ENCODE data around the gene ERV3-1.
"Not testable (repeated sequence)": the region's sequence is repeated elsewhere in the genome, so short reads cannot be mapped to it uniquely, and the experiment has no call there.

ERV3-1 gene

DNA sequence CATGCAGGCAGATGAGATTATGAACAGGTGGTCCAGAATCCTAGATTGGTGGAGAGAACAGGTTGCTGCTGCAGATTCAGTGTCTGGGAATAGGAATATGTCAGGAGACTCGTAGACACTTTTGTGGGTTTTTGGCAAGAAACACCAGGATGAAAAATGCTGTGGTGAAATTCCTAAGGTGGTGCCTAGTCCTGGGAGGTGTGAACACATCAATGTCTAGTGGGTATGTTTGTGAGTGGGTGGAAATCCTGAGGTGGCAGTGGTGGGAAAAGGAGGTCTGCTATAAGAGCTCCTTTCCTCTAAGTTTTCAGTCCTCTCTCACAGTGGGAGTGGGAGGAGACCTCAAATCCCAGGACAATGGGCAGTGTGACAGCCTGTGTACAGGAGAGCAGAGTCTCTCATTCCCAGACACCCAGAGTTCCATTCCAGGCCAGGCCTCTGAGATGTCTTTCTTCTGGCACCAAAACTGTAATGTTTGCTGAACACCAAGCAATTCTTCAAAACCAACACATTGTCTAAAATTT, 5.1 kb downstream of the ERV3-1 start:
- FAIRE-seq = no peak

DNA sequence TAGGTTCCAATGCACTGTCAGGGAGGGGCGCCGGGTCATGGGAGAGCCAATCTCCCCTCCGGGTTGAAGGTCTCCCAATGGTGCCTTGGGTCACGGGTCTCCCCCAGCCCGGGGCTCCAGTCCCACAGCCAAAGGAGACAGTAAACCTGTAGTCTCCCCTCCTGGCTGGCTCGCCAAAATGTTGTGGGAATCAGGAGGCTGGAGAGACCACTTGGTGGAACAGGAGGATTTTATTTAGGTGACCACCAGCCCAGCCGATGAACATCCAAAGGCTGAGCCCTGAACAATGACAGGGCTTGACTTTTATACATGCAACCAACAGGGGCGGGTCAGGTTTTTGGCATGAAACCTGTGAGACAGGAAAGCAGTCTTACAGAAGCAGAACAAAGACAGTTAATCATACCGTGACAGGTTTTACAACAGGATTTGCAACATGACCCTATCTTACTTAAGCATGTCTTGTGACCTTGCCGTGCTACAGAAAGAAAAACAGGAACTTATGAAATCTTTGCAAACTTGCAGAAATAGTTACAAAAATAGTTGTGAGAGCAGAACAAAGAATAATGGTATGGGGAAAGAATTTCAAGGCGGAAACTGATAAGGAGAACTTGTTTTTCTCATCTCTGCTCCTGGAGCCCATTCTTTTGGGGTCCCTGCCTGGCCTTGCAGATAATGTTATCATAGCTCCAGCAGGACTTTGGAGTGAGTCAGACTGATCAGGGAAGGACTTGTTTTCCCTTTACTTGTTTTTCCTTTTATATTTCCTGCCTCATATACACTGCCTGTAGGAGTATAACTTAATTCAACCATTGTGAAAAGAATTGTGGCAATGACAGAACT, 7.1 kb downstream of the ERV3-1 start:
- FAIRE-seq (no peak), DNase-seq (ENCODE audit: low spot score) (no peak)

More for the DNA sequence above, 5.1 kb downstream of the ERV3-1 start:
- no peak for DNase-seq (ENCODE audit: low spot score)

DNA sequence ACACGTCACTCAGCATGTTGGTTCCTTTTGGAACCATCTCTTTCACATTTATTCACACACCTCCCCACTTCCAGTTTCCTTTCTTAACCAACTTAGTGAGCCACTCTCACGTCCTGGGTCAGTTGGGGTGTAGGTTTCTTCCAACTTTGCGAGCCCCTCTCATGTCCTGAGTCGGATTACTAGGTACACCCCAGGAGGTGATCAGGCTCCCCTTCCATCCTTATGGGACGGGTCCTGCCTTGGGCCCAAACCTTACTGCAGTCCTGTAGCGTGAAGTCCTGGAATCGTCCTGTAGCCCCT, 7.7 kb downstream of the ERV3-1 start:
- no peak for FAIRE-seq

DNA sequence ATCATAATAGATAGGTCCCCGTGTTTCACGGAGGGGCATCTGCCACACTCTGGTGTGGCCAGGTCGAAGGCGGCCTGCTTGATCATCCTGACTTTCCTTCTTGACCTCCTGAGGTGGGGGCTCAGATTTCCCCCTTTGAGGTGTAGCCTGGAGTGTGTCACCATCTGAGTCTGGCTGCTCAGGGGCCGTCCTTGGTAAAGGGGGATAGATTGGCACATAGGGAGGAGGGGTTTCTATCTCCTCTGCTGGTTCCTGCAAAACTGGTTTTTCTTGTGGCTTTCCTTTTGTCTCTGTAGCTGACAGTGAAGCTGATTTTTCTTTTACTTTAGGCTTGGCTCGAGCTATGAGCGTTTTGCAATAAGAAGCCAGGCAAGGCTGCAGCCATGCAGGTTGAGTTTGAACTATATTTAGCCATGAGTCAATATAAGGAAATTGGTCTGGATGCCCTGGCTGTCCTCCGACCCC, 8.5 kb downstream of the ERV3-1 start:
- DNase-seq (ENCODE audit: low spot score) (no peak), FAIRE-seq (no peak)

More for the DNA sequence above, 7.7 kb downstream of the ERV3-1 start:
- DNase-seq (ENCODE audit: low spot score) = no peak

DNA sequence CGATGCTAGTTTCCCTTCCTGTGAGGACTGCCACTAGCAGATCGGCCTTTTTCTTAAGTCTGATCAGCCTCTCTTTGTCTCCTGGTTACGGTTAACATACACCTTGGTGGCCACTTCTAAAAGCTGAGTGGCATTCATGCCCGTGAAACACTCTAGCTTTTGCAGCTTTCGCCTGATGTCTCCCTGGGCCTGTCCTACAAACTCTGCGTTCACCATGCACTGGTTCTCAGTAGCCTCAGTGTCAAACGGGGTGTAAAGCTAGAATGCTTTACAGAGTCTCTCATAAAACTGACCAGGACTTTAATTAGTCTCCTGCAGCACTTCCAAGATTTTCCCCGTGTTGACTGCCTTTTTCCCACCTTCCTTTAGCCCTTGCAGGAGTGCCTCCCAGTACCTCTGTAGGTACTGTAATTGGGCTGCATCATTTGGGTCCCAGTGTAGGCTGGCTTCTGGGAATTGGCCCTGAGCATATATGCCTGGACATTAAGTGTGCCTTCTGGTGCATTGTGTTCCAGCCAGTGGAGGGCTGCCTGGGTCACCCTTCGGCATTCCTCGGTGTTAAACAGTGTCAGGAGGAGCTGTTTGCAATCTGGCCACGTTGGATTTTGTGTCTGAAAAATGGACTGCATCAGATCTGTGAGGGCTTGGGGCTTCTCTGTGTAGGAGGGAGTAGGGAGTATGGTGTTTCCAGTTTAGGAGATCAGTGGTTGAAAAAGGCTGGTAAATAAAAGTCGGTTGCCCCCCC, 9.2 kb downstream of the ERV3-1 start:
- DNase-seq (ENCODE audit: low spot score) (no peak), FAIRE-seq (no peak)

DNA sequence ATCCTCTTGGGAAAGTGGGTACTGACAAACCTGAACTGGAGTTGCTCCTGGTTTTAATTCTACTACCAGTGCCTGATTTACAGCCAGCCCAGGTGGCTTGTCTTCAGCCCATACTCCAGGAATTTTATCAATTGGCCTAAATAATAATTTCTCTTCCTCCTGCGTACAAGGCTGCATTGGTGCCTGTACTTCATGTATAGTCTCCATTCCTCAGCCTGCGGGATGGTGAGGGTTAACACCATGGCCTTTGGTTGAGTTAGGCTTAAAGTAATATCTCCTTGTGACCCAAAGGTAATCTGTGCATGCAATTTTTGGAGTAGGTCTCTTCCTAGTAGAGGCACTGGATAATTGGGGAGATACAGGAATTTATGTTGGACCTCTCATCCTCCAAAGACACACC, 10.2 kb downstream of the ERV3-1 start:
- no peak for FAIRE-seq

DNA sequence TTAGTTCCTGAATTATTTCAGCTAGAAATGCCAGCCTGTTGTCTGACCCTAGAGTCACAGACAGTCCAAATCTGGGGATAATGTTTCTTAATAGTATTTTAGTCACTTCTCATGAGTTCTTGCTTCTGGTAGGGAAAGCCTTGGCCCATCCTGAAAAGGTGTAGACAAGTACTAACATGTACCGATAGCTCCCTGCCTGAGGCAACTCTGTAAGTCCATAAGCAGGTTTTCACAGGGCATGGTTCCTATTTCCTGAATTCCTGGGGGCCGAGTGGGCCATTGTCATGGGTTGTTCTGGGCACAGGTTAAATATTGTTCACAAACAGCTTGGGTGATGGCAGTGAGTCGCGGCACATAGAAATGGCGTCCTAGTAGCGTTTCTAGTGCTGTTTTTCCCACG, 12.6 kb downstream of the ERV3-1 start:
- no peak for FAIRE-seq
- DNase-seq (ENCODE audit: low spot score) = no peak

More for the DNA sequence above, 10.2 kb downstream of the ERV3-1 start:
- no peak for DNase-seq (ENCODE audit: low spot score)

DNA sequence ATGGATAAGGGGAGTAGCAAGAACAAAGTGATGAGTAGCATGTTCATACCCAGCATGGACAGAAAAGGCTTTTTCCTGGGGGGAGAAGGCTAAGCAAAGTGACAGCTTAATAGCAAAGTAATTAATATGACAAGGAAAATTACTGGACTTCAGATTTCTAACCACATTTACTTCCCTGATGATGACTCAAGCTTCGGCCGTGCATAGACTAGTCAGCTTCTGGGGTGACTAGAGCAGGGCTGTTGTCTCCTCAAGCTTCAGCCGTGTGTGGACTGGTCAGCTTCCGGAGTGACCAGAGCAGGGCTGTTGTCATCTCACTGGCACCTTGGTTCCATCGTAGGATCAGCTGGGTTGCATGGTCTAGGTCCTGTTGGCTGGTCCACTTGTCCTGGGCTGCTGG, 13.5 kb downstream of the ERV3-1 start:
- DNase-seq (ENCODE audit: low spot score) (no peak), FAIRE-seq (no peak)

DNA sequence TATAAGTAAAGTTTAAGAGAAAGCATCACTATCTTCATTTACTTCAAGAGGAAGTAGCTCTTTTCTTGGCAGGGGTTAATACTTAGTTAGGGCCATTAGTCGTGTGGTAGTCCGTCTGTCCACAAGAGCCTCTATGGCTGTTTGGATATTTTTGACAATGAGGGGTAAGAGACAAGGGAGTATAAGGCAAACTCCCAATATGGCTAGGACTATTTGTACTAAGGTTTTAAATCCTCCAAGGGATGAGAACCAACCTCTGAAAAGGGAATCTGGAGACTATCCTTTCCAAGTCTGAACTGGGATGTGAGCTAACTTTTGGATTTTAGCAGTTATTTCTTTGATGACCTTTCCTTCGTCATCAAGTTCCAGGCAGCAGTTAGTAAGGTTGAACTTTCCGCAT, 15.6 kb downstream of the ERV3-1 start, which contains the start of gene ZNF117:
Gene ZNF117 (minus strand): TSS at position 101 of the 400 bp plus-strand sequence.
- no peak for FAIRE-seq

DNA sequence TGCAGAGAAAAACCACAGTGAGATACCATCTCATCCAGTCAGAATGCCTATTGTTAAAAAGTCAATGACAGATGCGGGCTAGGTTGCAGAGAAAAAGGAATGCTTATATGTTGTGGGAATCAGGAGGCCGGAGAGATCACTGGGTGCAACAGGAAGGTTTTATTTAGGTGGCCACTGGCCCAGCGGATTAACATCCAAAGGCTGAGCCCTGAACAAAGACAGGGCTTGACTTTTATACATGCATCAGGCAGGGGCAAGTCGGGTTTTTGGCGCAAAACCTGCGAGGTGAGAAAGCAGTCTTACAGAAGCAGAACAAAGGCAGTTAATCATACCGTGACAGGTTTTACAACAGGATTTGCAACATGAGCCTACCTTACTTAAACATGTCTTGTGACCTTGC, 16.3 kb downstream of the ERV3-1 start:
- FAIRE-seq = no peak

More for the DNA sequence above, 15.6 kb downstream of the ERV3-1 start, which contains the start of gene ZNF117:
- DNase-seq (ENCODE audit: low spot score) = no peak

DNA sequence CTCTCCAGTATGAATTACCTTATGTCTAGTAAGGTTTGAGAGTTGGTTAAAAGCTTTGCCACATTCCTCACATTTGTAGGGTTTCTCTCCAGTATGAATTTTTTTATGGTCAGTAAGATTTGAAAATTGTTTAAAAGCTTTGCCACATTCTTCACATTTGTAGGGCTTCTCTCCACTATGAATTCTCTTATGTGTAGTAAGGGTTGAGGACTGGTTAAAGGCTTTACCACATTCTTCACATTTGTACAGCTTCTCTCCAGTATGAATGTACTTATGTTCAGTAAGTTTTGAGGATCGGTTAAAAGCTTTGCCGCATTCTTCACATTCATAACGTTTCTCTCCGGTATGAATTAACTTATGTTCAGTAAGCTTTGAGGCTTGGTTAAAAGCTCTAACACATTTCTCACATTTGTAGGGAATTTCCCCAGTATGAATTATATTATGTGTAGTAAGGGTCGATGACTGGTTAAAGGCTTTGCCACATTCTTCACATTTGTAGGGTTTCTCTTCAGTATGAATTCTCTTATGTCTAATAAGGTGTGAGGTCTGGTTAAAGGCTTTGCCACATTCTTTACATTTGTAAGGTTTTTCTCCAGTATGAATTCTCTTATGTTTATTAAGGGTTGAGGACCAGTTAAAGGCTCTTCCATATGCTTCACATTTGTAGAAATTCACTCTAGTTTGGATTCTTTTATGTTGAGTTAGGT, 27.8 kb downstream of the ERV3-1 start:
- FAIRE-seq (no peak), DNase-seq (ENCODE audit: low spot score) (no peak)

More for the DNA sequence above, 16.3 kb downstream of the ERV3-1 start:
- no peak for DNase-seq (ENCODE audit: low spot score)

DNA sequence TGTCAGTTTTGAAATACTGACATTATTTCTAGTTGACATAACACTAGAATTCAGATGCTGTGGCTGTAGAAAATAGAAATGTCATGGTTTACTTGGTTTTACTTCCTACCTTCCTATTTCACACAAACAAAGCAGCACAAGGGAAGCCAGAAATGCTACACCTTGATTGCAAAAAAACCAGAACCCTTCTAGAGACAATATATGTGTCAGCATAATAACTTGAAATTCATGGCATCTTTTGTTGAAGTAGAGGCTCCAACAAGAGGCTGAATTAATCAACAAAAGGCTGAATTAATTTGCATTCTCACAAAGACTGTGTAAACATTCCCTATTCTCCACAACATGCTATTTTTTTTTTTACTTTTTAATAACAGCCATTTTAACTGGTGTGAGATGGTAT, 40.9 kb downstream of the ERV3-1 start:
- DNase-seq (ENCODE audit: low spot score) (no peak), FAIRE-seq (no peak)

DNA sequence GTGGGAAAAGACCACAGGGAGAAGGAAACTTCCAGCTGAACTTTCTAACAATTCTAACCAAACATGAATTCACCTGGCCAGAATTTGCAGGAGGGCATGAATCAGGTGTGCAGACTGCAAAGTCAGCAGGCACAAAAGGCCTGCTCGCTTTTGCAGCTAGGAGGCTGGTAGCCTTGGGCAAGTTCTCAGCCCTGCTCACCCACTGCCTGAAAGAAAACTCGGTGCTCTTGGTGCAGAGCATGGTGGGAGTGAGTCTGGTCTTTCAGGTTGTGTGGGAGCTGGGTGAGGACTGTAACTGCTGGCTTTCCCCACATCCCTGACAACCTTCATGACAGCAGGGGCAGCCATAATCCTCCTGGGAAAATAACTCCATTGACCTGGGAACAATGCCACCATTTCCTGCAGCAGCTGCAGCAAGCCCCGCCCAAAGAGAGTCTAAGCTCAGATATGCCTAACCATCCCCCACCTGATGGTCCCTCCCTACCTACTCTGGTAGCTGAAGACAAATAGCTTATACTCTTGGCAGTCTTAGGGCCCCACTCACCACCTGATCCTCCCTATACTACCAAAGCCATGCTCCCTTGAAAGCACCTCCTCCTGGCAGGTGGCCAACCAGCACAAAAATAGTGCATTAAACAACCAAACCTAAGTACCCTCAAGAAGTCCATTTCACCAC, 47.3 kb downstream of the ERV3-1 start:
- FAIRE-seq = no peak
- no peak for DNase-seq (ENCODE audit: low spot score)

DNA sequence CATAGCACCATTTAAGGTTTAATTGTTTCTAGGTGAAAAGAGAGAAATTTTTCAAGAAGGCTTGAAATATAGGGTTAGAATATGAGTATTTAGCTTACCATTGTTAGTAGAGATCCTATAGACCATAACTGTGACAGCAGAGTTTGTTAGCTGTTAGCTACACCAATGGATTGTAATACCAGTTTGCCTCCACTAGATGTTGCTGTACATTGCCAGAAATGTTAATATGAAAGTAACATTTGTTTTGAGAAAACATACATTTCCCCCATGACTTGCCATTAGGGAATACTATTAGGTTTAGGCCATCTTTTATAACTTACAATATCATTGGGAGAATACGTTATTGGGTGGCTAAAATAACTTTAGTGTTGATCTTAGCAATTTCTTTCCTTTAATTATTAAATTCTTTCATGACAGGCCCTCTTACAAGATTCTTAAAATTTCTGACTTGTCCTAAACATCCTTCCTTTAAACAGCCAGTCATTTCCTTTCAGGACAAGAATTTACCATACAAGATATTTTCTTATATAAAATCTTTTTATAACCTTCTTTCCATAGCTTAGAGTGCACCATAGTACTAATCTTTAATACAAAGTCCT, 55.1 kb downstream of the ERV3-1 start:
- peak; percentile 51 for DNase-seq (ENCODE audit: low spot score)
- FAIRE-seq = peak; percentile 76

DNA sequence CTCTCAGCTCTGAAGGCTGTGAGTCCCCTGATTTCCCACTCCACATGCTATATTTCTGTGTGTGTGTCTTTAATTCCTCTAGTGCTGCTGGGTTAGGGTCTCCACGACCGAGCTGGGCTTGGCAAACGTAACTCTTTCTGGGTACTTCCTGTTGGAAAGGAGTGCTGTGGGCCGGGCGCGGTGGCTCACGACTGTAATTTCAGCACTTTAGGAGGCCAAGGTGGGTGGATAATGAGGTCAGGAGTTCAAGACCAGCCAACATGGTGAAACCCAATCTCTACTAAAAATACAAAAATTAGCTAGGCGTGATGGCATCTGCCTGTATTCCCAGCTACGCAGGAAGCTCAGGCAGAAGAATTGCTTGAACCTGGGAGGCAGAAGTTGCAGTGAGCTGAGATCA, 55.8 kb downstream of the ERV3-1 start:
- DNase-seq (ENCODE audit: low spot score); FAIRE-seq: not testable (repeated sequence)

DNA sequence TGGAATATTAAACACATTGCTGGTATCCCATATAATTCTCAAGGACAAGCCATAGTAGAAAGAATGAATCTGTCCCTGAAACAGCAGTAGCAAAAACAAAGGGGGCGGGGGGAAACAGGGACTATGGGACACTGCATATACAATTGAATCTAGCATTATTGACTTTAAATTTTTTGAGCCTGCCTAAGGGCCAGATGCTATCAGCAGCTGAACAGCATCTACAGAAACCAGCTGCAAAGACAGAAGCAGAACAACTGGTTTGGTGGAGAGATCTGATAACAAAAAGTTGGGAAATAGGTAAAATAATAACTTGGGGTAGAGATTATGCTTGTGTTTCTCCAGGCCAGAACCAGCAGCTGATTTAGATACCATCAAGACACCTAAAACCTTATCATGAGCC, 57.7 kb downstream of the ERV3-1 start:
- FAIRE-seq; DNase-seq (ENCODE audit: low spot score): not testable (repeated sequence)

DNA sequence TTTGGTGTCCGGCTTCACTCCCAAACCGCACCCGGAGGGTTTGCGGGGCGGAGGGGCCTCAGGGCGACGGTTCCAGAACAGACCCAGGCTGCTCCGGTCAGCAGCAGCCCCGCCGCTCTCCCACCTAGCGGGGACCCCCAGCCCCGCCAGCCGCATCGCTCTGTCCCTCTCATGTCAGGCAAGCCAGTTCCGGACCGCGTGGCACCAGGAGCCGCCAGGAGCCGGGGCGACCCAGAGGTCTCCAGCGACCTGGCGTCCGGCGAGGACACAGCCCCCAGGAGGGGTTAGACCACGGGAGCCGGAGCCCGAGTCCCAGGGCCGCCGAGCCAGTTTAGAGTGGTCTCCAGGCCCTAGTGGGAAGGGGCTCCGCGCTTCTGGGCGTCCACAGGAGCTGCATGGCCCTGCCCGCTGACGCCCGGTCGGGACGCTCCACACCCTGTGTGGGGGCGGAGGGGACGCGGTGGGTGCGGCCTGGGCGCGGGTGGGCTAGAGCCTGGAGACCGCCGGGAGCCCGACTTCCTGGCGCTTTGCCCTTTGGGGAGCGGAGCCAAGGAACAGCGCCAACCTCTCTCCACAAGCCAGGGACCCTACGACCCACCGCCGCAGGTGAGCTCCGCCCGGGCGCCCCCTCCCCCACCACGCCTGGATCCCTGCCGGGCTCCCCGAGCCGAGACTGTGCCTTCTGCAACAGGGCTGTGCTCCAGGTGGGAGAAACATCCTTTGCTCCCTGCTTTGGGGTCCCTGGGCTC, 59.1 kb downstream of the ERV3-1 start:
- FAIRE-seq (no peak), DNase-seq (ENCODE audit: low spot score) (no peak)

DNA sequence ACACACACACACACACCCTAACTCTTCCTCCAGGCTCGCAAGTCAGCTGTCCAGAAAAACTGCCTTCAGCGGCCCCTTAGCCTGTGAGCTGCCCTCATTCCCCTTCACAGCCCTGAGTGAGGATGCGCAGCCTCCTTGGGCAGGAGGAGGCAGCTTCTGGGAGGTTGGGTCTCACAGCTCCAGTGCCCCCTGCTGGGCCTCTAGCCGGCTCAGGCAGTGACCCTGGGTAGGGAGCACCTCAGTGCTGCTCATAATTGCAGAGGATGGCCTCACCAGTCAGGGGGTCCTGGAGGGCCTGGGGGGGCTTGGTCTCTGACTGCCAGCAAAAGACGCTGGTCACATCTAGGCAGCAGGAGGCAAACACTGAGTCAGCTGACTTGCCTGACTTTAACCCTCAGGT, 59.7 kb downstream of the ERV3-1 start:
- FAIRE-seq (no peak), DNase-seq (ENCODE audit: low spot score) (no peak)

DNA sequence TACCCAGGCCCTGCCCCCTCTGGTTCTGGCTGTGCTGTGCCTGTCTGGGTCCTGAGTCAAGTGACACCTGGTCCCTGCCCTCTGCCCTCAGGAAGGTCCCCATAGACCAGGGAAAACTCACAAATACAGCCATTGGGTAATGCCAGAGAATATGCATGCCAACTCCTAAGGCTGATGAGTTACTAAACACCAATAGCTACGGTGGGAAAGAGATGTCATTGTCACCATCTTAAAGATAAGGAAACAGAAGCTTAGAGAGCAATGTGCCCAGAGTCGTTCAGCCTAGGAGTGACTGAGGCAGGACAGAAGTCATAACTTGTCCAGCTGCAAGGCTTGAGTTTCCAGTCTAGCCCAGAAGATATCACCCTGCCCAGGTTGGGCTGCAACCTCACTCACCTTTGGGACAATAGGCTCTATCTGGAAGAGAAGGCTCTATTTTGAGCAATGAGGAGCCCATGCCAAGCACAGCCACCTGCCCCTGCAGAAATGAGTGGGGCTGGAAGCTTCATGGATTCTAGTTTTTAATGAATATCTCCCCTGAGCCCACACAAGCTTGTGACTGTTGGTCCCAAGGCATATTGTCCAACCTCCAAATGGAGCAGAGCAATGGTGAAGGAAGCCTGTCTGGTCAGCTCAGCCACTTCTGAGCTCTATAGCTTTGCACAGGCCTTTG, 60.8 kb downstream of the ERV3-1 start:
- DNase-seq (ENCODE audit: low spot score) (no peak), FAIRE-seq (no peak)
